HG02885 (cell line): ENCODE data around the gene RRP1.
"Not testable (repeated sequence)": the region's sequence is repeated elsewhere in the genome, so short reads cannot be mapped to it uniquely, and the experiment has no call there.

Experiments
- ATAC-seq: cut with Tn5 transposase; IDR thresholded peaks from one replicate; pipeline ENCODE4 v1.9.1; 2021; ENCODE audit warnings: mild to moderate bottlenecking; ENCODE audit not compliant: unreplicated experiment, poor library complexity

Gene RRP1

GRCh38 chr21:43814215-43815106 is 25.1 kb downstream of the RRP1 start:
- no peak for ATAC-seq

- ATAC-seq, result no peak
These were observed 25.8 kb downstream of the RRP1 start for GRCh38 chr21:43815107-43815613.

DNA sequence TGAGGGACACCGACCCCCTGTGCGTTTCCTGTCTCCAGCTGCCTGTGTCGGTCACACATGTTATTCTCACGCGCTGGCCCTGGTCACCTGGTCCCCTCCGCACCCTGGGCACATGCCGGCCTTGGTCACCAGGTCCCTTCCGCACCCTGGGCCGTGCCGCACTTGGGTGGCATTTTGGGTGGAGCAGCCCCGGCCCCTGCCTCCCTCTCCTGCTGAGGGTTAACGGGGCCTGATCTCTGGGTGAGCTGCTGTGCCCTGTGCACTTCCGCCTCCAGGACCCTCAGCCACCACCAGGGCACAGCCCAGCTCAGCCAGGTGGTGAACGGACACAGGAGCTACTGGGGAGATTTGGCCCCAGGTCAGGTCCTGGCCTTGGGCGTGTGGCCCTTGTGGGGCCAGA is 26.6 kb downstream of the RRP1 start:
- ATAC-seq, result no peak

DNA sequence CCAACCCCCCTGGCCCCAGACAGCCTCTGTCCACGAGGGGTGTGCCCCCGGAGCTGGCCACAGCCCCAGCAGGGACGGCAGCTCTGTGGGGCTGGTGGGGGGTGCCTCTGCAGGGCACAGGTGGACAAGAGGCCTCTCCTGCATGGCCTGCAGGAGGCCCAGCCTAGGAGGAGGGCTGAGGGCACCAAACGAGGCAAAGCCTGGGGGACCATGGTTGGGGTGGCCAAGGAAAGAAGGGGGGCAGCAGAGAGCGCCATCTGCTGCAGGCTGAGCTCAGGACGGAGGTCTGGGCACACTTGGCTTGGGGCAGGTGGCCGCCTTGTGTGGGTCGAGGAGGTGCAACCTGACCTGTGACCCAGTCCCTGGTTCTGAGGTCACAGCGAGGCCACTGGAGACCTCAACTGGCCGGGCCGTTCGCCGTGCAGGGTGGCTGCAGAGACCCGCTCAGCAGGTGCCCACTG is 27.3 kb downstream of the RRP1 start:
- ATAC-seq, result no peak

- no peak for ATAC-seq
These were observed 28.0 kb downstream of the RRP1 start for GRCh38 chr21:43817157-43818086.

DNA sequence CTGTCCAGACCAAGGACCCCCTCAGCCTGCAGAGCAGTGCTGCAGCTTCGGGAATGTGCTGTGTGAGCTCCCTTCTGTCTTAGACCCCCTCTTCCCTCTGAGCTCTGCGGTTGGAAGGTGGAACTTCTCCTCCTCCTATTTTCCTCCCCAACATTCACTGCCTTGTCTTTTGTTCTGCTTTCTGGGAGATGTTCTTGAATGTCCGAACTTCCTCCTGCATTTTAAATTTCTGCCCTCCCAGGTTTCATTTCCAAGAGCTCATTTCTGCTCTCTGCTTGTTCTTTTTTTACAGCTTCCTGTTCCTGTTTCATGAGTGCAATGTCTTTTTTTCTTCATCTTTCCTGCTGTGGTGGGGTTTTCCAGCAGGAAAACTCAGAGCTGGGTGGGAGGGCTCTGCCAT is 29.3 kb downstream of the RRP1 start:
- ATAC-seq, result no peak

GRCh38 chr21:43819511-43820405 is 30.4 kb downstream of the RRP1 start:
- no peak for ATAC-seq

DNA sequence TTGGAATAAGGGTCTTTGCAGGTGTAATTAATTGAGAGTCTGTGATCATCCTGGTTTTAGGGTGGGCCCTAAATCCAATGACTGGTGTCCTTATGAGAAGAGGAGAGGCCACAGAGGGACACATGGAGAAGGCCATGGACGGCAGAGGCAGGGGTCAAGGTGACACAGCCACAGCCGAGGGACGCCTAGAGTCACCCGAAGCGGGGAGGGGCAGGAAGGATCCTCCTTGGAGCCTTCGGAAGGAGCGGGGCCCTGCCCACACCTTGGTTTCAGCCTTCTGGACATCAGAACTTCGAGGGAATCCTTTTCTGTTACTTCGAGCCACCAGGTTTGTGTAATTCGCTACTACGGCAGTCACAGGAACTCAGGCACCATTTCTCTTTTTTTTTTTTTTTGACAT is 31.1 kb downstream of the RRP1 start:
- ATAC-seq, result no peak

- not testable (repeated sequence) for ATAC-seq
These were observed 32.8 kb downstream of the RRP1 start for GRCh38 chr21:43822166-43822565.

DNA sequence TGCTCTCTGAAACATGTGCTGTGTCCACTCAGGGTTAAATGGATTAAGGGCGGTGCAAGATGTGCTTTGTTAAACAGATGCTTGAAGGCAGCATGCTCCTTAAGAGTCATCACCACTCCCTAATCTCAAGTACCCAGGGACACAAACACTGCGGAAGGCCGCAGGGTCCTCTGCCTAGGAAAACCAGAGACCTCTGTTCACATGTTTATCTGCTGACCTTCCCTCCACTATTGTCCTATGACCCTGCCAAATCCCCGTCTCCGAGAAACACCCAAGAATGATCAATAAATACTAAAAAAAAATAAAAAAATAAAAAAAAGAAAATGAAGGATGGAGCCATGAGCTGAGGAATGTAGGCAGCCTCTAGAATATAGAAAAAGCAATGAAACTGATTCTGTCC is 33.4 kb downstream of the RRP1 start:
- ATAC-seq, result not testable (repeated sequence)

- no peak for ATAC-seq
These were observed 35.2 kb downstream of the RRP1 start for GRCh38 chr21:43824333-43825241.

DNA sequence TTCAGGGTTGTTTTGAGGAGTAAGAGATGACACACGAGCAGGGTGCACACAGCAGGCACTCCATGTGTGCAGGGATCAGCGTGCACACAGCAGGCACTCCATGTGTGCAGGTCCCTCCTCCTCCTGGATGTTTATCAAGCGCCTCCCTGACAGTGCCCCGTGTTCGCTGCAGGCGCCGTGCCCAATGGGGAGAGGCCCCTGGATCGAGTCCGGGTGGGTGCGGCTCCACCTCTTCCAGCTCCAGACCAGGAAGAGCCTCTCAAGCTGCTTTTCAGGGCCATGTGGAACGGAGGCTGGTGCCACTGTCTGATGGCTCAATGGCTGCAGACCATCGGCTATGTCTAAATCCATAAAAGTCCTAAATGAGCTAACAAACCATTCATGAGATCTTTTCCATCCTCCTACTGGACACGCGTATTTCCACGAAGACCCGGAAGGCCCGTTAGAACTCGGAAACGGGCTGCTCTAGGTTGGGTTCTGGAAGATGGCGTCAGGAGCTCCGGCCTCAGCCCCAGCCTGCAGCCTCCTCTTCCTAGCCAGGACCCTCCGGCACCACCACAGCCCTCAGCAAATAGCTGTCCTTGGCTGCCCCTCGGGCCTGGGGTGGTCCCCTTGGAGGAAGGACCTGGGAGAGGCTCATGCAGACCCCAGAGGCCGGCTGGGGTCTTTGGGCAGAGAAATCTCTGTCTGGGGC is 36.0 kb downstream of the RRP1 start:
- ATAC-seq, result no peak

DNA sequence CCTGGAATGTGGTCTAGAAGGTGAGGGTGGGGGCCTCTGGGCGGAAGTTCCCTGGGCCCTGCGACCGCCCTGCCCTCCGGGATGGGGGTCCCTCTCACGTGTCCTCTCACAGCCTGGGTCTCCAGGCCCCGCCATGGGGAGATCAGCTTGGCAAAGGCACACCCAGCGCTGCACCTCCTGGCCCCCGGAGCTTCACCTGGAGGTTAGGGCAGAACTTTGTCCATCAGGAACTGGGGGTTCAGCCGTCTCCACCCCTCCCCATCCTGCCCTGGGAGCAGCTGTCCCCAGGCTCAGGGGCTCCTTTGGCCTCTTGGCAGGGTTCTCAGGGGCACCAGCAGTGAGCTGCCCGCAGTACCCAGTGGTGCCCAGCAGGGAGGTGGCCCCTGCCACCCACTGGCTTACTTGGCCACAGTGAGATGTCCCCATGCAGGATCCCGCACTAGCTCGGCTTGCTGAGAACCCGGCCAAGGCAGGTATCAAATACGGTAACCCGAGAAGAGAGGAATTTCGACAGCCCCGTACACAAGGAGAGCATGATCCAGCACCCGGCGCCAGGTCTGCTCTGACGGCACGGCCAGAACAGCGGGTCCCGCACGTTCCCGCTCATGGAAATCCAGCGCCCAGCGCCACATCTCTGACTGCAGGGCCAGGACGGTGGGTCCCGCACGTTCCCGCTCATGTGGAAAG is 36.7 kb downstream of the RRP1 start:
- no peak for ATAC-seq

DNA sequence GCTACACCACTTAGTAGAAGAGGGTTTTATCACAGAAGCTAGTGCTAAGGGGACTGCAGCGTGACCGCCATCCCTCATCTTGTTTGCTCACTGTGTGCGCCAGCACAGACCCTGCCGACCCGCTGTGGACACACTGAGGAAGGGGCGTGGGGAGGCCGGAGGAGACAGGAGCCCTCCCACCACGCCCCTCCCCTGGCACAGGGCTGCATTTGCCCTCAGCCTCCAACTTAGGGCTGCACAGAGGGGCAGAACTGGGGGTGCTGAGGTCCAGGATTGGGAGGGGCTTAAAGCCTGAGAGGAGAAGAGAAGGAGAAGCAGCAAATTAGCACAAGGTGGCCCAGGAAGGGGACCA is 37.2 kb downstream of the RRP1 start:
- no peak for ATAC-seq

GRCh38 chr21:43827015-43827611 is 37.7 kb downstream of the RRP1 start:
- no peak for ATAC-seq

- ATAC-seq, result no peak
These were observed 39.8 kb downstream of the RRP1 start for GRCh38 chr21:43829161-43829560.

DNA sequence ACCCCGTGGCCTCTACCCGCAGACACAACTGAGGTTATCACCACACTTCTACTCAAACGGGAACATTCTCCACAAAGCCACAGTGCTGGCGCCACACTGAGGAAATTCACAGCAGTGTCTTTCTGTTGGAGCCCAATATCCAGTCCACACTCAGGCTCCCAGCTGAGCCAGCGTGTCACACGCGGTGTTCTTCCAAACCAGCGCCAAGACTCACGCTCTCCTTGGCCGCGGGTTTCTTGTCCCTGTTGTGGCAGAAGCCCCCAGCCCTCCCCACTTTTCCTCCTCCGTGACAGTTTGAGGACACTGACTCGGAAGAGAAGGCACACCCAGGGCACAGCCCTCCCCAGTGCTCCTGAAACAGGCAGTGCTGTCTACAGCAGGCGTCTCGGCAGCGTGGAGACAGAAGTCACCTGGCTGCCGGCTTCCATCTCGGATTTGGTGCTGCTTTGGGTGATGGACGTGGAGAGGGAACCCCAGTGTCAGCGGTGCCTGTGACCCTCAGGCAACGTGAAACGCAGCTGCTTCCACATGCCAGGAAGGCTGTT is 40.3 kb downstream of the RRP1 start:
- ATAC-seq, result no peak
